ENCODE measurements around the gene CST7.

Gene CST7

GRCh38 chr20:25005661-25006060 lies 56.6 kb downstream of the CST7 start:
- DNase-seq = no peak

GRCh38 chr20:25006431-25007167 lies 57.5 kb downstream of the CST7 start:
- DNase-seq = no peak

GRCh38 chr20:25007491-25008305 lies 58.6 kb downstream of the CST7 start:
- DNase-seq = no peak

- no peak for DNase-seq
Observed at GRCh38 chr20:25008388-25009217, 59.5 kb downstream of the CST7 start.

Data from inflammatory macrophage (primary cell).